ENCODE results near the gene FAIM2. TPM values are rescaled to one million over a fixed set of nuclear protein-coding genes. Genes with fewer than 3 reads are reported as not detected.
A peak's percentile ranks its signal among the peaks of the same experiment; 100 is the strongest.

FAIM2 gene
- total and polyA plus RNA-seq, 2 experiments from 2014 or later: 0.61 to 2.0 TPM

DNA sequence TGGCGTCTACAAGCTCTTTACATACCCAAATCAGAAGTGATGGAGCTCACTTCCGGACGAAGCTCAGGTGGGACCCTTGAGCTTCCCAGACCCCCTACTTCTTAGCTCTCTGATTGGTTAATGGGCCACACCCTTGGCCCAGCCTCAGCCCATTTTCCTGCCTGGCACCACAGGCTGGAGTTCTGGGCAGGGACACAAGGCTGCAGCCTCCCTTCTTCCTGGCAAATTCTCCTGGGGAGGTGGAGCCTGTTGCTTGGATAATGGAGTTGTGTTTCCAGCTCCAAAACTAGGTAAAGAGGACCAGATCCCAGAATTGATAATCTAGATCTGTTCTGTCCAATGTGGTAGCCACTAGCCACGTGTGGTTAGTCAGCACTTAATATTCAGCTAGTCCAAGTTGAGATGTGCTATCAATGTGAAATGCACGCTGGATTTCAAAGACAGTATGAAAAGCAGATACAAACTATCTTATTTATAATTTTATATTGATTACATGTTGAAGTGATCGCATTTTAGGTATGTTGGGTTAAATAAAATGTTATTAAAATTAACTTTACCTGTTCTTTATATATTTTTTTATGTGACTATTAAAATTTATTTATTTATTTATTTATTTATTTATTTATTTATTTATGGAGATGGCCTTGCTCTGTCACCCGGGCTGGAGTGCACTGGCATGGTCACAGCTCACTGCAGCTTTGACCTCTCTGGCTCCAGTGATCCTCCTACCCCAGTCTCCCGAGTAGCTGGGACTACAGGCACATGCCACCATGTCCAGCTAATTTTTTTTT is 12.6 kb upstream of the FAIM2 start:
- peaks cover 8% of the 10 kb centered on the region for H3K27me3 Mint-ChIP-seq (ENCODE audit: insufficient read depth, low read depth, poor library complexity)
- H3F3A ChIP-seq (replicated peaks; ENCODE audit: low read depth): peaks cover 4% of the 10 kb centered on the region; the same call in 1 of the 2 replicates
- no peak for DNase-seq (ENCODE audit: low spot score)
- peaks cover 4% of the 10 kb centered on the region; the same call in 1 of the 2 replicates for H3K4me1 ChIP-seq (ENCODE audit: insufficient read depth)
- ATAC-seq: no peak
- no peaks in the 10 kb centered on the region for H3K9me3 Mint-ChIP-seq
- H3K9me2 ChIP-seq (ENCODE audit: insufficient read depth): no peaks in the 10 kb centered on the region
- peak overlapping the region; percentile 66; the same call in 1 of the 2 replicates for H2AFZ ChIP-seq
- H3K4me2 ChIP-seq: no peak overlapping the region
- H3K4me3 Mint-ChIP-seq: no peak overlapping the region
- peaks cover 17% of the 10 kb centered on the region for H3K4me1 Mint-ChIP-seq
- H3K36me3 ChIP-seq (ENCODE audit: insufficient read depth): no peaks in the 10 kb centered on the region
- H3K36me3 Mint-ChIP-seq (ENCODE audit: low read depth): no peaks in the 10 kb centered on the region
- no peaks in the 10 kb centered on the region for H3K79me2 ChIP-seq (replicated peaks; ENCODE audit: insufficient read depth)
- H3K4me3 ChIP-seq: no peak overlapping the region
- no peak overlapping the region for H3K27ac ChIP-seq (ENCODE audit: low read depth)
- no peaks in the 10 kb centered on the region for H4K20me1 ChIP-seq (replicated peaks; ENCODE audit: insufficient read depth)
- H3K27me3 ChIP-seq (ENCODE audit: insufficient read depth): no peaks in the 10 kb centered on the region
- TF ChIP-seq, protein P1, sequence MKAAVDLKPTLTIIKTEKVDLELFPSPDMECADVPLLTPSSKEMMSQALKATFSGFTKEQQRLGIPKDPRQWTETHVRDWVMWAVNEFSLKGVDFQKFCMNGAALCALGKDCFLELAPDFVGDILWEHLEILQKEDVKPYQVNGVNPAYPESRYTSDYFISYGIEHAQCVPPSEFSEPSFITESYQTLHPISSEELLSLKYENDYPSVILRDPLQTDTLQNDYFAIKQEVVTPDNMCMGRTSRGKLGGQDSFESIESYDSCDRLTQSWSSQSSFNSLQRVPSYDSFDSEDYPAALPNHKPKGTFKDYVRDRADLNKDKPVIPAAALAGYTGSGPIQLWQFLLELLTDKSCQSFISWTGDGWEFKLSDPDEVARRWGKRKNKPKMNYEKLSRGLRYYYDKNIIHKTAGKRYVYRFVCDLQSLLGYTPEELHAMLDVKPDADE (IDR thresholded peaks at IDR 0.05): no peak
- TF ChIP-seq JUNB (IDR thresholded peaks at IDR 0.05; ENCODE audit: unreplicated experiment) (no peak), POLR2AphosphoS5 (IDR thresholded peaks at IDR 0.05; ENCODE audit: low read depth) (no peak), CREB1 (CRISPR knock-in tag; IDR thresholded peaks at IDR 0.05; ENCODE audit: low read depth) (no peak)
- H3K27ac Mint-ChIP-seq: no peak overlapping the region

- no peak for ATAC-seq
- H3K4me3 Mint-ChIP-seq: no peak overlapping the region
- Histone ChIP-seq H3K27me3 (ENCODE audit: insufficient read depth) (no peaks in the 10 kb centered on the region), H3K4me2 (no peak overlapping the region), H3K27ac (ENCODE audit: low read depth) (no peak overlapping the region), H3K79me2 (replicated peaks; ENCODE audit: insufficient read depth) (no peaks in the 10 kb centered on the region), H3K4me1 (ENCODE audit: insufficient read depth) (peaks cover 10% of the 10 kb centered on the region), H3K36me3 (ENCODE audit: insufficient read depth) (no peaks in the 10 kb centered on the region), H3F3A (replicated peaks; ENCODE audit: low read depth) (peaks cover 4% of the 10 kb centered on the region; the same call in 1 of the 2 replicates), H3K4me3 (no peak overlapping the region), H2AFZ (no peak overlapping the region), H3K9me2 (ENCODE audit: insufficient read depth) (no peaks in the 10 kb centered on the region), H4K20me1 (replicated peaks; ENCODE audit: insufficient read depth) (no peaks in the 10 kb centered on the region)
- no peaks in the 10 kb centered on the region for H3K36me3 Mint-ChIP-seq (ENCODE audit: low read depth)
- peaks cover 16% of the 10 kb centered on the region for H3K27me3 Mint-ChIP-seq (ENCODE audit: insufficient read depth, low read depth, poor library complexity)
- peaks cover 40% of the 10 kb centered on the region for H3K4me1 Mint-ChIP-seq
- DNase-seq (ENCODE audit: low spot score): no peak
- no peak overlapping the region for H3K27ac Mint-ChIP-seq
- no peaks in the 10 kb centered on the region for H3K9me3 Mint-ChIP-seq
- TF ChIP-seq CREB1 (CRISPR knock-in tag; IDR thresholded peaks at IDR 0.05; ENCODE audit: low read depth) (no peak), ZNF114 (CRISPR knock-in tag; IDR thresholded peaks at IDR 0.05) (no peak), ZNF462 (CRISPR knock-in tag; IDR thresholded peaks at IDR 0.05) (no peak), POLR2AphosphoS5 (IDR thresholded peaks at IDR 0.05; ENCODE audit: low read depth) (no peak), STAT1 (IDR thresholded peaks at IDR 0.05; ENCODE audit: unreplicated experiment) (no peak)
- TF ChIP-seq, protein P2, sequence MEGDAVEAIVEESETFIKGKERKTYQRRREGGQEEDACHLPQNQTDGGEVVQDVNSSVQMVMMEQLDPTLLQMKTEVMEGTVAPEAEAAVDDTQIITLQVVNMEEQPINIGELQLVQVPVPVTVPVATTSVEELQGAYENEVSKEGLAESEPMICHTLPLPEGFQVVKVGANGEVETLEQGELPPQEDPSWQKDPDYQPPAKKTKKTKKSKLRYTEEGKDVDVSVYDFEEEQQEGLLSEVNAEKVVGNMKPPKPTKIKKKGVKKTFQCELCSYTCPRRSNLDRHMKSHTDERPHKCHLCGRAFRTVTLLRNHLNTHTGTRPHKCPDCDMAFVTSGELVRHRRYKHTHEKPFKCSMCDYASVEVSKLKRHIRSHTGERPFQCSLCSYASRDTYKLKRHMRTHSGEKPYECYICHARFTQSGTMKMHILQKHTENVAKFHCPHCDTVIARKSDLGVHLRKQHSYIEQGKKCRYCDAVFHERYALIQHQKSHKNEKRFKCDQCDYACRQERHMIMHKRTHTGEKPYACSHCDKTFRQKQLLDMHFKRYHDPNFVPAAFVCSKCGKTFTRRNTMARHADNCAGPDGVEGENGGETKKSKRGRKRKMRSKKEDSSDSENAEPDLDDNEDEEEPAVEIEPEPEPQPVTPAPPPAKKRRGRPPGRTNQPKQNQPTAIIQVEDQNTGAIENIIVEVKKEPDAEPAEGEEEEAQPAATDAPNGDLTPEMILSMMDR (conservative IDR thresholded peaks at IDR 0.05; ENCODE audit: low read depth in 2 of 2): no peak
- TF ChIP-seq, protein P1 (IDR thresholded peaks at IDR 0.05): no peak
Observed at GRCh38 chr12:49912345-49913255, 8.9 kb upstream of the FAIM2 start.

Data from GM23338 (cell line).